GM21529 (cell line): ENCODE results near the gene QPRT.
"Not testable (repeated sequence)": the region's sequence is repeated elsewhere in the genome, so short reads cannot be mapped to it uniquely, and the experiment has no call there.

Experiments used
- ATAC-seq: cut with Tn5 transposase; IDR thresholded peaks from one replicate; pipeline ENCODE4 v1.9.1; 2021; ENCODE audit not compliant: unreplicated experiment

The QPRT gene

GRCh38 chr16:29745121-29745852, 66.3 kb downstream of the QPRT start:
- ATAC-seq: peak; percentile 35

- peak; percentile 82 for ATAC-seq
Measured at GRCh38 chr16:29745853-29746345, 66.9 kb downstream of the QPRT start, which contains the start of gene C16orf54. C16orf54 (minus strand) TSS chr16:29745990; CDS start chr16:29744951, 1,039 bp downstream.

- ATAC-seq: not testable (repeated sequence)
Measured at GRCh38 chr16:29746518-29746917, 67.5 kb downstream of the QPRT start.
